HepG2 (cell line): ENCODE measurements around the gene FAM219A. TPM values are rescaled to one million over a fixed set of nuclear protein-coding genes. Genes with fewer than 3 reads are reported as not detected.

Source experiments
- ADNP ChIP-seq: sonication (generic); formaldehyde crosslinking; IDR thresholded peaks from 2 replicates; pipeline ENCODE4 v1.4.0; 2020; ENCODE audit warnings: missing genetic modification reagents
- JDP2 ChIP-seq: sonication (generic); formaldehyde crosslinking; IDR thresholded peaks from 2 replicates; pipeline ENCODE4 v1.8.1; 2022; ENCODE audit warnings: missing genetic modification reagents, borderline replicate concordance
- KDM6A ChIP-seq: IDR thresholded peaks from 2 replicates; pipeline ENCODE4 v1.6.1; 2016; ENCODE audit warnings: low read depth
- NR2F2 ChIP-seq: IDR thresholded peaks from 2 replicates; pipeline ENCODE4 v1.6.1; 2012; ENCODE audit warnings: low read depth, inconsistent platforms, borderline replicate concordance
- SALL1 ChIP-seq: sonication (generic); formaldehyde crosslinking; IDR thresholded peaks from 2 replicates; pipeline ENCODE4 v1.8.0; 2022; ENCODE audit warnings: mild to moderate bottlenecking, missing genetic modification reagents
- SMARCC2 ChIP-seq: fragments of 450-650 bp; IDR thresholded peaks from 2 replicates; pipeline ENCODE4 v1.6.1; 2017; ENCODE audit warnings: antibody characterized with exemption, mild to moderate bottlenecking
- THAP7 ChIP-seq: sonication (generic); formaldehyde crosslinking; IDR thresholded peaks from 2 replicates; pipeline ENCODE4 v1.8.1; 2023; ENCODE audit warnings: mild to moderate bottlenecking, missing genetic modification reagents
- THYN1 ChIP-seq: sonication (generic); formaldehyde crosslinking; IDR thresholded peaks from 2 replicates; pipeline ENCODE4 v1.8.1; 2023; ENCODE audit warnings: low read depth, mild to moderate bottlenecking, moderate library complexity, missing genetic modification reagents, borderline replicate concordance
- ZFY ChIP-seq: sonication (generic); formaldehyde crosslinking; IDR thresholded peaks from 2 replicates; pipeline ENCODE4 v1.4.0; 2020; ENCODE audit warnings: missing genetic modification reagents
- ZNF207 ChIP-seq: fragments of 450-650 bp; IDR thresholded peaks from 2 replicates; pipeline ENCODE4 v1.6.1; 2016; ENCODE audit warnings: antibody characterized with exemption, borderline replicate concordance
- ZNF619 ChIP-seq: sonication (generic); formaldehyde crosslinking; IDR thresholded peaks from 2 replicates; pipeline ENCODE4 v1.4.0; 2020; ENCODE audit warnings: mild to moderate bottlenecking, missing genetic modification reagents
- ZNF709 ChIP-seq: sonication (generic); formaldehyde crosslinking; IDR thresholded peaks from 2 replicates; pipeline ENCODE4 v1.5.0; 2020; ENCODE audit warnings: mild to moderate bottlenecking, missing genetic modification reagents
- ZNF761 ChIP-seq: sonication (generic); formaldehyde crosslinking; conservative IDR thresholded peaks from 2 replicates; pipeline ENCODE4 v1.4.0; 2020; ENCODE audit warnings: mild to moderate bottlenecking, missing genetic modification reagents
- ZNF792 ChIP-seq: IDR thresholded peaks from 2 replicates; pipeline ENCODE4 v1.6.1; 2016
- polyA plus RNA-seq, 8 experiments: library from polyadenylated mRNA; depleted of rRNA in 3 of 8; stranded (reverse) in 7 of 8; unstranded in 1 of 8; fragments of >200 nt; fragmentation: Illumina TruSeq in 4 of 8; extraction: Trizol in 4 of 8; gene quantifications; 2 replicates each; pipeline versions ENCODE4 v1.2.1 to v1.2.3, GENCODE V29; 2011 to 2016; ENCODE audit warnings: low read depth in 4 of 8, missing spikeins in 1 of 8, mixed read lengths in 1 of 8; ENCODE audit not compliant: insufficient read depth in 1 of 8
- total RNA-seq, 5 experiments: library from RNA; depleted of rRNA; stranded (reverse); fragments of >200 nt; fragmentation: Illumina TruSeq; extraction: Trizol; gene quantifications; 2 replicates each; pipeline ENCODE4 v1.2.3, GENCODE V29; 2016; ENCODE audit warnings: low read depth in 1 of 5
- TF ChIP-seq, protein P1 (sequence below): sonication (generic); formaldehyde crosslinking; IDR thresholded peaks from 2 replicates; pipeline ENCODE4 v1.5.1; 2020; ENCODE audit warnings: mild to moderate bottlenecking, missing genetic modification reagents, borderline replicate concordance
- TF ChIP-seq, protein P2 (sequence below): sonication (generic); formaldehyde crosslinking; IDR thresholded peaks from 2 replicates; pipeline ENCODE4 v1.4.0; 2020; ENCODE audit warnings: missing genetic modification reagents, mild to moderate bottlenecking, borderline replicate concordance
- TF ChIP-seq, protein P3 (sequence below): sonication (generic); formaldehyde crosslinking; IDR thresholded peaks from 2 replicates; pipeline ENCODE4 v1.9.0; 2021; ENCODE audit warnings: missing genetic modification reagents, borderline replicate concordance

Gene FAM219A
- total and polyA plus RNA-seq, 2 of the 13 experiments (the other 11 are each of a cell fraction or from before 2014, with no cell fraction given) = 3.9 to 6.4 TPM

- TF ChIP-seq, protein P1, sequence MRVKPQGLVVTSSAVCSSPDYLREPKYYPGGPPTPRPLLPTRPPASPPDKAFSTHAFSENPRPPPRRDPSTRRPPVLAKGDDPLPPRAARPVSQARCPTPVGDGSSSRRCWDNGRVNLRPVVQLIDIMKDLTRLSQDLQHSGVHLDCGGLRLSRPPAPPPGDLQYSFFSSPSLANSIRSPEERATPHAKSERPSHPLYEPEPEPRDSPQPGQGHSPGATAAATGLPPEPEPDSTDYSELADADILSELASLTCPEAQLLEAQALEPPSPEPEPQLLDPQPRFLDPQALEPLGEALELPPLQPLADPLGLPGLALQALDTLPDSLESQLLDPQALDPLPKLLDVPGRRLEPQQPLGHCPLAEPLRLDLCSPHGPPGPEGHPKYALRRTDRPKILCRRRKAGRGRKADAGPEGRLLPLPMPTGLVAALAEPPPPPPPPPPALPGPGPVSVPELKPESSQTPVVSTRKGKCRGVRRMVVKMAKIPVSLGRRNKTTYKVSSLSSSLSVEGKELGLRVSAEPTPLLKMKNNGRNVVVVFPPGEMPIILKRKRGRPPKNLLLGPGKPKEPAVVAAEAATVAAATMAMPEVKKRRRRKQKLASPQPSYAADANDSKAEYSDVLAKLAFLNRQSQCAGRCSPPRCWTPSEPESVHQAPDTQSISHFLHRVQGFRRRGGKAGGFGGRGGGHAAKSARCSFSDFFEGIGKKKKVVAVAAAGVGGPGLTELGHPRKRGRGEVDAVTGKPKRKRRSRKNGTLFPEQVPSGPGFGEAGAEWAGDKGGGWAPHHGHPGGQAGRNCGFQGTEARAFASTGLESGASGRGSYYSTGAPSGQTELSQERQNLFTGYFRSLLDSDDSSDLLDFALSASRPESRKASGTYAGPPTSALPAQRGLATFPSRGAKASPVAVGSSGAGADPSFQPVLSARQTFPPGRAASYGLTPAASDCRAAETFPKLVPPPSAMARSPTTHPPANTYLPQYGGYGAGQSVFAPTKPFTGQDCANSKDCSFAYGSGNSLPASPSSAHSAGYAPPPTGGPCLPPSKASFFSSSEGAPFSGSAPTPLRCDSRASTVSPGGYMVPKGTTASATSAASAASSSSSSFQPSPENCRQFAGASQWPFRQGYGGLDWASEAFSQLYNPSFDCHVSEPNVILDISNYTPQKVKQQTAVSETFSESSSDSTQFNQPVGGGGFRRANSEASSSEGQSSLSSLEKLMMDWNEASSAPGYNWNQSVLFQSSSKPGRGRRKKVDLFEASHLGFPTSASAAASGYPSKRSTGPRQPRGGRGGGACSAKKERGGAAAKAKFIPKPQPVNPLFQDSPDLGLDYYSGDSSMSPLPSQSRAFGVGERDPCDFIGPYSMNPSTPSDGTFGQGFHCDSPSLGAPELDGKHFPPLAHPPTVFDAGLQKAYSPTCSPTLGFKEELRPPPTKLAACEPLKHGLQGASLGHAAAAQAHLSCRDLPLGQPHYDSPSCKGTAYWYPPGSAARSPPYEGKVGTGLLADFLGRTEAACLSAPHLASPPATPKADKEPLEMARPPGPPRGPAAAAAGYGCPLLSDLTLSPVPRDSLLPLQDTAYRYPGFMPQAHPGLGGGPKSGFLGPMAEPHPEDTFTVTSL (CRISPR knock-in tag) = 0 out of 2 replicates have a peak, but pooled peaks have one; percentile 1
- TF ChIP-seq KDM6A (CRISPR knock-in tag) (no peak), ZNF207 (no peak), ZNF709 (CRISPR knock-in tag) (no peak), SALL1 (peak; percentile 26; the same call in 1 of the 2 replicates), ZNF619 (no peak), ADNP (CRISPR knock-in tag) (no peak), ZFY (CRISPR knock-in tag) (peak; percentile 34), NR2F2 (no peak), ZNF792 (CRISPR knock-in tag) (no peak), SMARCC2 (no peak), JDP2 (CRISPR knock-in tag) (no peak), ZNF761 (CRISPR knock-in tag) (no peak), THAP7 (CRISPR knock-in tag) (no peak), THYN1 (no peak)
- TF ChIP-seq, protein P2, sequence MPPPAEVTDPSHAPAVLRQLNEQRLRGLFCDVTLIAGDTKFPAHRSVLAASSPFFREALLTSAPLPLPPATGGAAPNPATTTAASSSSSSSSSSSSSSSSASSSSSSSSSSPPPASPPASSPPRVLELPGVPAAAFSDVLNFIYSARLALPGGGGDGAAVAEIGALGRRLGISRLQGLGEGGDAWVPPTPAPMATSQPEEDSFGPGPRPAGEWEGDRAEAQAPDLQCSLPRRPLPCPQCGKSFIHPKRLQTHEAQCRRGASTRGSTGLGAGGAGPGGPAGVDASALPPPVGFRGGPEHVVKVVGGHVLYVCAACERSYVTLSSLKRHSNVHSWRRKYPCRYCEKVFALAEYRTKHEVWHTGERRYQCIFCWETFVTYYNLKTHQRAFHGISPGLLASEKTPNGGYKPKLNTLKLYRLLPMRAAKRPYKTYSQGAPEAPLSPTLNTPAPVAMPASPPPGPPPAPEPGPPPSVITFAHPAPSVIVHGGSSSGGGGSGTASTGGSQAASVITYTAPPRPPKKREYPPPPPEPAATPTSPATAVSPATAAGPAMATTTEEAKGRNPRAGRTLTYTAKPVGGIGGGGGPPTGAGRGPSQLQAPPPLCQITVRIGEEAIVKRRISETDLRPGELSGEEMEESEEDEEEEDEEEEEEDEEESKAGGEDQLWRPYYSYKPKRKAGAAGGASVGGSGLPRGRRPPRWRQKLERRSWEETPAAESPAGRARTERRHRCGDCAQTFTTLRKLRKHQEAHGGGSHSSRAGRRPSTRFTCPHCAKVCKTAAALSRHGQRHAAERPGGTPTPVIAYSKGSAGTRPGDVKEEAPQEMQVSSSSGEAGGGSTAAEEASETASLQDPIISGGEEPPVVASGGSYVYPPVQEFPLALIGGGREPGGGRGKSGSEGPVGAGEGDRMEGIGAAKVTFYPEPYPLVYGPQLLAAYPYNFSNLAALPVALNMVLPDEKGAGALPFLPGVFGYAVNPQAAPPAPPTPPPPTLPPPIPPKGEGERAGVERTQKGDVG (CRISPR knock-in tag) = no peak
- TF ChIP-seq, protein P3, sequence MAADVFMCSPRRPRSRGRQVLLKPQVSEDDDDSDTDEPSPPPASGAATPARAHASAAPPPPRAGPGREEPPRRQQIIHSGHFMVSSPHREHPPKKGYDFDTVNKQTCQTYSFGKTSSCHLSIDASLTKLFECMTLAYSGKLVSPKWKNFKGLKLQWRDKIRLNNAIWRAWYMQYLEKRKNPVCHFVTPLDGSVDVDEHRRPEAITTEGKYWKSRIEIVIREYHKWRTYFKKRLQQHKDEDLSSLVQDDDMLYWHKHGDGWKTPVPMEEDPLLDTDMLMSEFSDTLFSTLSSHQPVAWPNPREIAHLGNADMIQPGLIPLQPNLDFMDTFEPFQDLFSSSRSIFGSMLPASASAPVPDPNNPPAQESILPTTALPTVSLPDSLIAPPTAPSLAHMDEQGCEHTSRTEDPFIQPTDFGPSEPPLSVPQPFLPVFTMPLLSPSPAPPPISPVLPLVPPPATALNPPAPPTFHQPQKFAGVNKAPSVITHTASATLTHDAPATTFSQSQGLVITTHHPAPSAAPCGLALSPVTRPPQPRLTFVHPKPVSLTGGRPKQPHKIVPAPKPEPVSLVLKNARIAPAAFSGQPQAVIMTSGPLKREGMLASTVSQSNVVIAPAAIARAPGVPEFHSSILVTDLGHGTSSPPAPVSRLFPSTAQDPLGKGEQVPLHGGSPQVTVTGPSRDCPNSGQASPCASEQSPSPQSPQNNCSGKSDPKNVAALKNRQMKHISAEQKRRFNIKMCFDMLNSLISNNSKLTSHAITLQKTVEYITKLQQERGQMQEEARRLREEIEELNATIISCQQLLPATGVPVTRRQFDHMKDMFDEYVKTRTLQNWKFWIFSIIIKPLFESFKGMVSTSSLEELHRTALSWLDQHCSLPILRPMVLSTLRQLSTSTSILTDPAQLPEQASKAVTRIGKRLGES = no peak
Observed at GRCh38 chr9:34375901-34376595, 82.3 kb downstream of the FAM219A start (continued).
